ENCODE data around the gene PDE4D.

PDE4D gene

DNA sequence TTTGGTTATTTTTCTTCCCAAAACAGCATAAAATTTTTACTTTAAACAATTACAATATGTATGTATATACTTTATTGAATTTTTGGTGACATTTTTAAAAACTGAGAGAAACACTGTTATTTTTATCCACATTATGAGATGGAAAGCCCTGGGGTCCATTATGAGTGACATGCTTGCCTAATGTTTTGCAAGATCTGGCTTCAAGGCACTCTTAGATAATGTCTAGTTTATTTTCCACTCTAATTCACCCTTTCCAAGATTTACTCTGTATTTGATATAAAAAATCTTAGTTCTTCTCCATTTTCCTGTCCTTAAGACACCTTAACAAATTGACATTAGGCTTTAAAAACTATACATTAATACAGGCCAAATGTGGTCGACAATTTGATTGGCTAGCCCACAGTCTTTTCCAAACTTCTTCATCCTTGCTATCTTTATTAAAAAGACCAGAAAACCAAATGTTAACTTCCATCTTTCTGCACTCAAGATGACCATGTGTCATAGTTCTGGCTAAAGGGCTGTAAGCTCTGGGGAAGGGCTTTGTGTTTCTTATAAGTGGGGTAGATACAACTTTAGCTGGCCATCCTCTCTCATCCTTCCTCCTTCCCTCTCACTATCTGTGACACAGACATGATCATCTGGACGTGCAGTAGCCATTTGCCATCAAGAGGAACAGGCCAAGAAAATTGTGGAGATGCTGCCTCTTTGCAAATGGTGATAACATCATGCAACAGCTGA, 561.1 kb downstream of the PDE4D start:
- Histone ChIP-seq H3K9me3 (no peaks in the 10 kb centered on the region), H3K27ac (no peak overlapping the region), H3K36me3 (no peaks in the 10 kb centered on the region), H3K4me1 (peaks cover 0 to 25% (median 3%) of the 10 kb centered on the region in 4 donors), H3K4me3 (no peak overlapping the region), H3K27me3 (no peaks in the 10 kb centered on the region)
- TF ChIP-seq, protein P1, sequence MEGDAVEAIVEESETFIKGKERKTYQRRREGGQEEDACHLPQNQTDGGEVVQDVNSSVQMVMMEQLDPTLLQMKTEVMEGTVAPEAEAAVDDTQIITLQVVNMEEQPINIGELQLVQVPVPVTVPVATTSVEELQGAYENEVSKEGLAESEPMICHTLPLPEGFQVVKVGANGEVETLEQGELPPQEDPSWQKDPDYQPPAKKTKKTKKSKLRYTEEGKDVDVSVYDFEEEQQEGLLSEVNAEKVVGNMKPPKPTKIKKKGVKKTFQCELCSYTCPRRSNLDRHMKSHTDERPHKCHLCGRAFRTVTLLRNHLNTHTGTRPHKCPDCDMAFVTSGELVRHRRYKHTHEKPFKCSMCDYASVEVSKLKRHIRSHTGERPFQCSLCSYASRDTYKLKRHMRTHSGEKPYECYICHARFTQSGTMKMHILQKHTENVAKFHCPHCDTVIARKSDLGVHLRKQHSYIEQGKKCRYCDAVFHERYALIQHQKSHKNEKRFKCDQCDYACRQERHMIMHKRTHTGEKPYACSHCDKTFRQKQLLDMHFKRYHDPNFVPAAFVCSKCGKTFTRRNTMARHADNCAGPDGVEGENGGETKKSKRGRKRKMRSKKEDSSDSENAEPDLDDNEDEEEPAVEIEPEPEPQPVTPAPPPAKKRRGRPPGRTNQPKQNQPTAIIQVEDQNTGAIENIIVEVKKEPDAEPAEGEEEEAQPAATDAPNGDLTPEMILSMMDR (IDR thresholded peaks at IDR 0.05): no peak
- DNase-seq: no peak
- intact Hi-C loops (cut with DNase I; ENCODE audit: low total_unique reads): no loop called here

DNA sequence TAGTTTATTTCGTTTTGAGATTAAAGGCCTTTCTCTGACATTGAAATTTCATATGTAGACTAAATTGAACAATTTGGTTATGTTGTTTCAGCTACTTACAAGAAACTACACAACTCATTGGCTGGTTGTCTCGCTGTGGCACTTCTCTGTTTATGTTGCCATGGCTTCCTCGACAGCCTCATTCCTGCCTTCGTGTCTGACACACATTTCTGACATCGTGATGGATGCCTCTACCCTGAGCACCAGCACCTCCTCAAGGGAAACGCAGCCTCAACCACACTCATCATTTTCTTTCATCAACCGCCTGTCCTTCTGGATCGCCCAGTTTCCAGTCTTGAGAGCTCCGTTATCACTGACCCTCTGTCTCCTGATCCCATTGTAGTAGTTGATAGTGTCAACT, 562.8 kb downstream of the PDE4D start:
- TF ChIP-seq, protein P1 (IDR thresholded peaks at IDR 0.05): no peak
- Histone ChIP-seq H3K9me3 (no peaks in the 10 kb centered on the region), H3K27ac (no peak overlapping the region), H3K4me3 (no peak overlapping the region), H3K36me3 (no peaks in the 10 kb centered on the region), H3K27me3 (no peaks in the 10 kb centered on the region), H3K4me1 (peaks cover 0 to 29% (median 5%) of the 10 kb centered on the region in 4 donors)
- intact Hi-C loops (cut with DNase I; ENCODE audit: low total_unique reads): no loop called here
- DNase-seq: no peak

DNA sequence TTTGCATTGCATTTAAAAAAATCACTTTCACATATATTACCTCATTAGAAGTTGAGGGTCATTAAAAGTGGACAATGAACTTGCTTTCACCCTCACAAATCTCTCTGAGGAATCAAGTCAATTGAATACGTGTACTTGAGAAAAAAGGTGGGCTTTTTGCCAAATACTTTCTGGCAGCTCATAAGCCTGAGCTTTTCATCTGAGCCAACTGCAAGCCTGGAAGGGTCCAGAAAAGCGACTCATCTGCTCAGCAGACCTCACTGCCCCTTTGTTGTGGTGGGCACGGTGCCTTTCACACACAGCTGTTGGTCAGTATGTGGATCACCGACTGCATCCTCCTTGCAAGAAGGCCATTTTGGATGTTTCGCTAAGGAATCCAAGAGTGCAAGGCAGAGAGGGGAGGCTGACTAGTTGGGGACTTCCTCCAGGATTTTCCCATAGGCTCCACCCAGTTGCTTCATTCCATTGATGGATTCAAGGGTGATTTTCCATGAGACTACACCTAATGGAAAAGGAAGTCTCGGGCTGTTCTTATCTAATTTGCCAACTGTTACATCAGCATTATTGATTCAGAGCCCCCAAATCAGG, 564.7 kb downstream of the PDE4D start:
- Histone ChIP-seq H3K4me1 (peaks cover 0 to 29% (median 5%) of the 10 kb centered on the region in 4 donors), H3K27me3 (no peaks in the 10 kb centered on the region), H3K36me3 (no peaks in the 10 kb centered on the region), H3K27ac (no peak overlapping the region), H3K9me3 (no peaks in the 10 kb centered on the region), H3K4me3 (no peak overlapping the region)
- TF ChIP-seq, protein P1 (IDR thresholded peaks at IDR 0.05): no peak
- intact Hi-C loops (cut with DNase I; ENCODE audit: low total_unique reads): no loop called here
- DNase-seq: no peak

DNA sequence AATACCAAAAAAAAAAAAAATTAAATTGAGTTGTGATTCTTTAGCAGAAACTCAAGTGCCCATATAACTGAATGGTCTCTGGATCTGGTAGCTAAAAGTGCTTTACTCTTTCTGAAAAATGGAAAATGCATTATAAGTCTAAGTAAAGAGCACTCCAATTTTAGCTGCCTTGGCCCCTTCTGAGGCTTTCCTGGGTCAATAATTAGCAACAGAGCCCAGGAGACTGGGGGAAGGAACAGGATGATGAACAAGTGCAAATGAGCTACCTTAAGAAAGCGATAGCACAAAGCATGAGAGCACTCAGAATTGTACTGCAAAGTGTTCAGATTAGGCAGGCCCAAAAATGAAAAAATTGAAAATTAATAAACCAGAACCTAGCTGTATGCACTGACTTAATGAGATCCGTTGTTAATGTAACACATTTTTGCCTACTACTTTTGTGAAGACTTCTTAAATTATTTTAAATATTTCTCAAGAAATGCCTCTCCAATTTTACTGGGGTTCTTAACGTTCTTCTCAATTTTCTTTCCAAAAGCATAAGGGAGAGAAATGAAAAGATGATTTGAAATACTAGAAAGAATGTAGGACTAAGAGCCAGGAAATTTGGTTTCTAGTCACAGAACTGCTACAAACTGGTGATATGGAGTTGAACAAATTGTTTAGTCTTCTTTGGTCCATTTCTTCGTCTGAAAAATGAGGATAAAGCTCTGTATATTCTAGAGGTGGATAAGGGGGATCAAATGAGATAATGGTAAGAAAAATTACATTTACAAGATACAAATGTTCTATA, 566.1 kb downstream of the PDE4D start:
- H3K4me3 ChIP-seq: no peak overlapping the region
- TF ChIP-seq, protein P1 (IDR thresholded peaks at IDR 0.05): no peak
- H3K4me1 ChIP-seq: peaks cover 0 to 33% (median 6%) of the 10 kb centered on the region in 4 donors
- intact Hi-C loops (cut with DNase I; ENCODE audit: low total_unique reads): no loop called here
- no peaks in the 10 kb centered on the region for H3K36me3 ChIP-seq
- no peaks in the 10 kb centered on the region for H3K27me3 ChIP-seq
- no peaks in the 10 kb centered on the region for H3K9me3 ChIP-seq
- no peak overlapping the region for H3K27ac ChIP-seq
- DNase-seq: no peak

DNA sequence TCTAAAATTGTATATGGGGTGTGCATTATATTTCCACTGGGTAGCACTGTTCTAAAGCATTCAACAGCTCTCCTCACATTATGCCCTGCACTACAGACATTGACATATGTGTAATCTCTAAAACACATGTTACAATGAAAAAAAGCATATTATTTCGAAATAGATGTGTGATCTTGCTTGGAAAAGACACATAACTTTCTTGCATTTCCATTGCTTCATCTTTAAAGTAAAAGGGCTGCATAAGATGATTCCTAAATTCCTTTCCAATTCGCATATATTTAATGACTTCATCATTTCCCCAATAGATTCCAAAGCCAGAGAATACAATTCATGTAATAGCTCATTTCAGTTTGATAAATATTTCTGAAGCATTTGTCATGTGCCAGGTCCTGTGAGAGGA, 566.9 kb downstream of the PDE4D start:
- intact Hi-C loops (cut with DNase I; ENCODE audit: low total_unique reads): no loop called here
- Histone ChIP-seq H3K36me3 (no peaks in the 10 kb centered on the region), H3K9me3 (no peaks in the 10 kb centered on the region), H3K27me3 (no peaks in the 10 kb centered on the region), H3K4me3 (no peak overlapping the region), H3K27ac (no peak overlapping the region), H3K4me1 (peaks cover 0 to 38% (median 9%) of the 10 kb centered on the region in 4 donors)
- TF ChIP-seq, protein P1 (IDR thresholded peaks at IDR 0.05): no peak
- DNase-seq: no peak

Measured in tibial artery (tissue), 4 donors.